K562 (cell line): Measurements from ENCODE around the gene FAM131C. TPM values are rescaled to one million over a fixed set of nuclear protein-coding genes. Genes with fewer than 3 reads are reported as not detected.

Experiments
- GATA2 ChIP-seq: sonication (generic); formaldehyde crosslinking; IDR thresholded peaks from 2 replicates; pipeline ENCODE4 v1.4.0; 2020; ENCODE audit warnings: mild to moderate bottlenecking, missing genetic modification reagents
- HSF4 ChIP-seq: fragments of 250-450 bp; sonication (Bioruptor Pico); IDR thresholded peaks from 2 replicates; pipeline ENCODE4 v2.1.2; 2022; ENCODE audit warnings: mild to moderate bottlenecking, moderate library complexity, borderline replicate concordance
- NFYB ChIP-seq: IDR thresholded peaks from 2 replicates; pipeline ENCODE4 v1.6.1; 2011; ENCODE audit warnings: mild to moderate bottlenecking, moderate library complexity; ENCODE audit not compliant: insufficient read length; ENCODE audit errors: extremely low read depth
- RNF2 ChIP-seq: sonication (generic); IDR thresholded peaks from 2 replicates; pipeline ENCODE4 v1.6.1; 2016
- SNRNP70 ChIP-seq: fragments of 200-400 bp; formaldehyde crosslinking; optimal IDR thresholded peaks from 2 replicates; pipeline ENCODE3; 2017; ENCODE audit warnings: low read depth, low read length
- SPI1 ChIP-seq: IDR thresholded peaks from 2 replicates; pipeline ENCODE4 v1.6.1; 2011; ENCODE audit warnings: low read depth, low read length, control low read depth, borderline replicate concordance
- ZNF668 ChIP-seq: fragments of 250-450 bp; sonication (Bioruptor Pico); IDR thresholded peaks from 2 replicates; pipeline ENCODE4 v1.8.0; 2022; ENCODE audit warnings: mild to moderate bottlenecking, inconsistent platforms
- polyA plus RNA-seq, 8 experiments: library from polyadenylated mRNA; depleted of rRNA in 4 of 8; stranded (reverse) in 5 of 8; unstranded in 3 of 8; fragments of >200 nt; fragmentation: Nextera tagmentation in 2 of 8; fragmentation: Illumina TruSeq in 1 of 8; extraction: Ambion mirVana in 2 of 8; extraction: Trizol in 1 of 8; gene quantifications; 2 replicates each; pipeline versions ENCODE4 v1.2.1 to v1.2.3, GENCODE V29; 2011 to 2014; ENCODE audit warnings: inconsistent platforms in 1 of 8, missing spikeins in 1 of 8
- total RNA-seq, 7 experiments: library from RNA; depleted of rRNA in 6 of 7; stranded (reverse); fragments of >200 nt in 6 of 7; fragmentation: Illumina TruSeq in 2 of 7; extraction: Trizol in 2 of 7; gene quantifications; 2 replicates each; pipeline versions ENCODE4 v1.2.1 to v1.2.3, GENCODE V29; 2011 to 2021; ENCODE audit warnings: low replicate concordance in 1 of 7
- TF ChIP-seq, protein P1 (sequence below): sonication (generic); formaldehyde crosslinking; IDR thresholded peaks from 2 replicates; pipeline ENCODE4 v1.8.1; 2023; ENCODE audit warnings: missing genetic modification reagents, mild to moderate bottlenecking, borderline replicate concordance
- TF ChIP-seq, protein P2 (sequence below), 2 experiments: fragments of 450-650 bp; IDR thresholded peaks; 2 replicates each; pipeline ENCODE4 v1.6.1; 2018; ENCODE audit warnings: mild to moderate bottlenecking in 2 of 2, low read depth in 1 of 2; ENCODE audit not compliant: partially characterized antibody in 2 of 2
- TF ChIP-seq, protein P3 (sequence below): sonication (generic); formaldehyde crosslinking; IDR thresholded peaks from 2 replicates; pipeline ENCODE4 v1.8.1; 2023; ENCODE audit warnings: mild to moderate bottlenecking, missing genetic modification reagents
- TF ChIP-seq, protein P4 (sequence below): fragments of 250-450 bp; sonication (Bioruptor Pico); IDR thresholded peaks from 2 replicates; pipeline ENCODE4 v1.9.0; 2021; ENCODE audit warnings: mild to moderate bottlenecking, inconsistent platforms

The FAM131C gene
- total and polyA plus RNA-seq, 9 of the 15 experiments (the other 6 are each of a cell fraction or from before 2014, with no cell fraction given), result 0.10 to 0.29 (median 0.16) TPM; not detected in 6

GRCh38 chr1:16055613-16056520 lies 17.6 kb downstream of the FAM131C start (continued):
- 0 out of 2 replicates have a peak, but pooled peaks have one; percentile 16 for TF ChIP-seq SPI1
- TF ChIP-seq, protein P1, sequence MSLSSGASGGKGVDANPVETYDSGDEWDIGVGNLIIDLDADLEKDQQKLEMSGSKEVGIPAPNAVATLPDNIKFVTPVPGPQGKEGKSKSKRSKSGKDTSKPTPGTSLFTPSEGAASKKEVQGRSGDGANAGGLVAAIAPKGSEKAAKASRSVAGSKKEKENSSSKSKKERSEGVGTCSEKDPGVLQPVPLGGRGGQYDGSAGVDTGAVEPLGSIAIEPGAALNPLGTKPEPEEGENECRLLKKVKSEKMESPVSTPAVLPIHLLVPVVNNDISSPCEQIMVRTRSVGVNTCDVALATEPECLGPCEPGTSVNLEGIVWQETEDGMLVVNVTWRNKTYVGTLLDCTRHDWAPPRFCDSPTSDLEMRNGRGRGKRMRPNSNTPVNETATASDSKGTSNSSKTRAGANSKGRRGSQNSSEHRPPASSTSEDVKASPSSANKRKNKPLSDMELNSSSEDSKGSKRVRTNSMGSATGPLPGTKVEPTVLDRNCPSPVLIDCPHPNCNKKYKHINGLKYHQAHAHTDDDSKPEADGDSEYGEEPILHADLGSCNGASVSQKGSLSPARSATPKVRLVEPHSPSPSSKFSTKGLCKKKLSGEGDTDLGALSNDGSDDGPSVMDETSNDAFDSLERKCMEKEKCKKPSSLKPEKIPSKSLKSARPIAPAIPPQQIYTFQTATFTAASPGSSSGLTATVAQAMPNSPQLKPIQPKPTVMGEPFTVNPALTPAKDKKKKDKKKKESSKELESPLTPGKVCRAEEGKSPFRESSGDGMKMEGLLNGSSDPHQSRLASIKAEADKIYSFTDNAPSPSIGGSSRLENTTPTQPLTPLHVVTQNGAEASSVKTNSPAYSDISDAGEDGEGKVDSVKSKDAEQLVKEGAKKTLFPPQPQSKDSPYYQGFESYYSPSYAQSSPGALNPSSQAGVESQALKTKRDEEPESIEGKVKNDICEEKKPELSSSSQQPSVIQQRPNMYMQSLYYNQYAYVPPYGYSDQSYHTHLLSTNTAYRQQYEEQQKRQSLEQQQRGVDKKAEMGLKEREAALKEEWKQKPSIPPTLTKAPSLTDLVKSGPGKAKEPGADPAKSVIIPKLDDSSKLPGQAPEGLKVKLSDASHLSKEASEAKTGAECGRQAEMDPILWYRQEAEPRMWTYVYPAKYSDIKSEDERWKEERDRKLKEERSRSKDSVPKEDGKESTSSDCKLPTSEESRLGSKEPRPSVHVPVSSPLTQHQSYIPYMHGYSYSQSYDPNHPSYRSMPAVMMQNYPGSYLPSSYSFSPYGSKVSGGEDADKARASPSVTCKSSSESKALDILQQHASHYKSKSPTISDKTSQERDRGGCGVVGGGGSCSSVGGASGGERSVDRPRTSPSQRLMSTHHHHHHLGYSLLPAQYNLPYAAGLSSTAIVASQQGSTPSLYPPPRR (CRISPR knock-in tag), result peak; percentile 51; the same call in 1 of the 2 replicates
- no peak for TF ChIP-seq NFYB
- TF ChIP-seq RNF2, result no peak
- TF ChIP-seq, protein P2, sequence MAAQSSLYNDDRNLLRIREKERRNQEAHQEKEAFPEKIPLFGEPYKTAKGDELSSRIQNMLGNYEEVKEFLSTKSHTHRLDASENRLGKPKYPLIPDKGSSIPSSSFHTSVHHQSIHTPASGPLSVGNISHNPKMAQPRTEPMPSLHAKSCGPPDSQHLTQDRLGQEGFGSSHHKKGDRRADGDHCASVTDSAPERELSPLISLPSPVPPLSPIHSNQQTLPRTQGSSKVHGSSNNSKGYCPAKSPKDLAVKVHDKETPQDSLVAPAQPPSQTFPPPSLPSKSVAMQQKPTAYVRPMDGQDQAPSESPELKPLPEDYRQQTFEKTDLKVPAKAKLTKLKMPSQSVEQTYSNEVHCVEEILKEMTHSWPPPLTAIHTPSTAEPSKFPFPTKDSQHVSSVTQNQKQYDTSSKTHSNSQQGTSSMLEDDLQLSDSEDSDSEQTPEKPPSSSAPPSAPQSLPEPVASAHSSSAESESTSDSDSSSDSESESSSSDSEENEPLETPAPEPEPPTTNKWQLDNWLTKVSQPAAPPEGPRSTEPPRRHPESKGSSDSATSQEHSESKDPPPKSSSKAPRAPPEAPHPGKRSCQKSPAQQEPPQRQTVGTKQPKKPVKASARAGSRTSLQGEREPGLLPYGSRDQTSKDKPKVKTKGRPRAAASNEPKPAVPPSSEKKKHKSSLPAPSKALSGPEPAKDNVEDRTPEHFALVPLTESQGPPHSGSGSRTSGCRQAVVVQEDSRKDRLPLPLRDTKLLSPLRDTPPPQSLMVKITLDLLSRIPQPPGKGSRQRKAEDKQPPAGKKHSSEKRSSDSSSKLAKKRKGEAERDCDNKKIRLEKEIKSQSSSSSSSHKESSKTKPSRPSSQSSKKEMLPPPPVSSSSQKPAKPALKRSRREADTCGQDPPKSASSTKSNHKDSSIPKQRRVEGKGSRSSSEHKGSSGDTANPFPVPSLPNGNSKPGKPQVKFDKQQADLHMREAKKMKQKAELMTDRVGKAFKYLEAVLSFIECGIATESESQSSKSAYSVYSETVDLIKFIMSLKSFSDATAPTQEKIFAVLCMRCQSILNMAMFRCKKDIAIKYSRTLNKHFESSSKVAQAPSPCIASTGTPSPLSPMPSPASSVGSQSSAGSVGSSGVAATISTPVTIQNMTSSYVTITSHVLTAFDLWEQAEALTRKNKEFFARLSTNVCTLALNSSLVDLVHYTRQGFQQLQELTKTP (IDR thresholded peaks at IDR 0.05; ENCODE audit: low read depth in 1 of 2, partially characterized antibody in 2 of 2), result peak in 1 of 2 experiments; percentile 36
- TF ChIP-seq HSF4 (CRISPR knock-in tag), result no peak
- 0 out of 2 replicates have a peak, but pooled peaks have one; percentile 21 for TF ChIP-seq GATA2 (CRISPR knock-in tag)
- no peak for TF ChIP-seq SNRNP70
- TF ChIP-seq, protein P3, sequence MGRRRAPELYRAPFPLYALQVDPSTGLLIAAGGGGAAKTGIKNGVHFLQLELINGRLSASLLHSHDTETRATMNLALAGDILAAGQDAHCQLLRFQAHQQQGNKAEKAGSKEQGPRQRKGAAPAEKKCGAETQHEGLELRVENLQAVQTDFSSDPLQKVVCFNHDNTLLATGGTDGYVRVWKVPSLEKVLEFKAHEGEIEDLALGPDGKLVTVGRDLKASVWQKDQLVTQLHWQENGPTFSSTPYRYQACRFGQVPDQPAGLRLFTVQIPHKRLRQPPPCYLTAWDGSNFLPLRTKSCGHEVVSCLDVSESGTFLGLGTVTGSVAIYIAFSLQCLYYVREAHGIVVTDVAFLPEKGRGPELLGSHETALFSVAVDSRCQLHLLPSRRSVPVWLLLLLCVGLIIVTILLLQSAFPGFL (CRISPR knock-in tag), result no peak
- TF ChIP-seq ZNF668 (CRISPR knock-in tag), result no peak
- TF ChIP-seq, protein P4, sequence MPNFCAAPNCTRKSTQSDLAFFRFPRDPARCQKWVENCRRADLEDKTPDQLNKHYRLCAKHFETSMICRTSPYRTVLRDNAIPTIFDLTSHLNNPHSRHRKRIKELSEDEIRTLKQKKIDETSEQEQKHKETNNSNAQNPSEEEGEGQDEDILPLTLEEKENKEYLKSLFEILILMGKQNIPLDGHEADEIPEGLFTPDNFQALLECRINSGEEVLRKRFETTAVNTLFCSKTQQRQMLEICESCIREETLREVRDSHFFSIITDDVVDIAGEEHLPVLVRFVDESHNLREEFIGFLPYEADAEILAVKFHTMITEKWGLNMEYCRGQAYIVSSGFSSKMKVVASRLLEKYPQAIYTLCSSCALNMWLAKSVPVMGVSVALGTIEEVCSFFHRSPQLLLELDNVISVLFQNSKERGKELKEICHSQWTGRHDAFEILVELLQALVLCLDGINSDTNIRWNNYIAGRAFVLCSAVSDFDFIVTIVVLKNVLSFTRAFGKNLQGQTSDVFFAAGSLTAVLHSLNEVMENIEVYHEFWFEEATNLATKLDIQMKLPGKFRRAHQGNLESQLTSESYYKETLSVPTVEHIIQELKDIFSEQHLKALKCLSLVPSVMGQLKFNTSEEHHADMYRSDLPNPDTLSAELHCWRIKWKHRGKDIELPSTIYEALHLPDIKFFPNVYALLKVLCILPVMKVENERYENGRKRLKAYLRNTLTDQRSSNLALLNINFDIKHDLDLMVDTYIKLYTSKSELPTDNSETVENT (CRISPR knock-in tag), result no peak; the same call in 1 of the 2 replicates
